ENCODE data around the gene MRTFA. TPM values are rescaled to one million over a fixed set of nuclear protein-coding genes. Genes with fewer than 3 reads are reported as not detected.

Gene MRTFA
- polyA plus RNA-seq, 1 experiment, result 8.9 TPM

GRCh38 chr22:40451210-40451609 lies 185.3 kb downstream of the MRTFA start:
- DNase-seq (ENCODE audit: low read depth), result no peak
- ChIA-PET POLR2A (no interaction called here), CTCF (interaction anchor here (7.9 kb wide), 1 partner anchor 15 kb away, joined by 37 read pairs; no protein-coding TSS in a partner anchor)
- no peaks in the 10 kb centered on the region for H3K27me3 ChIP-seq (ENCODE audit: control insufficient read depth, insufficient read depth, low read length)
- no peaks in the 10 kb centered on the region for H3K36me3 ChIP-seq (ENCODE audit: control insufficient read depth, insufficient read depth, low read length)
- H3K4me3 ChIP-seq (ENCODE audit: low read depth, low read length), result no peak overlapping the region
- TF ChIP-seq, protein P1, sequence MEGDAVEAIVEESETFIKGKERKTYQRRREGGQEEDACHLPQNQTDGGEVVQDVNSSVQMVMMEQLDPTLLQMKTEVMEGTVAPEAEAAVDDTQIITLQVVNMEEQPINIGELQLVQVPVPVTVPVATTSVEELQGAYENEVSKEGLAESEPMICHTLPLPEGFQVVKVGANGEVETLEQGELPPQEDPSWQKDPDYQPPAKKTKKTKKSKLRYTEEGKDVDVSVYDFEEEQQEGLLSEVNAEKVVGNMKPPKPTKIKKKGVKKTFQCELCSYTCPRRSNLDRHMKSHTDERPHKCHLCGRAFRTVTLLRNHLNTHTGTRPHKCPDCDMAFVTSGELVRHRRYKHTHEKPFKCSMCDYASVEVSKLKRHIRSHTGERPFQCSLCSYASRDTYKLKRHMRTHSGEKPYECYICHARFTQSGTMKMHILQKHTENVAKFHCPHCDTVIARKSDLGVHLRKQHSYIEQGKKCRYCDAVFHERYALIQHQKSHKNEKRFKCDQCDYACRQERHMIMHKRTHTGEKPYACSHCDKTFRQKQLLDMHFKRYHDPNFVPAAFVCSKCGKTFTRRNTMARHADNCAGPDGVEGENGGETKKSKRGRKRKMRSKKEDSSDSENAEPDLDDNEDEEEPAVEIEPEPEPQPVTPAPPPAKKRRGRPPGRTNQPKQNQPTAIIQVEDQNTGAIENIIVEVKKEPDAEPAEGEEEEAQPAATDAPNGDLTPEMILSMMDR (IDR thresholded peaks at IDR 0.05; ENCODE audit: insufficient read depth, low read depth, low read length), result no peak

- Histone ChIP-seq H3K27me3 (ENCODE audit: control insufficient read depth, insufficient read depth, low read length) (no peaks in the 10 kb centered on the region), H3K36me3 (ENCODE audit: control insufficient read depth, insufficient read depth, low read length) (no peaks in the 10 kb centered on the region), H3K4me3 (ENCODE audit: low read depth, low read length) (no peak overlapping the region)
- TF ChIP-seq, protein P1 (IDR thresholded peaks at IDR 0.05; ENCODE audit: insufficient read depth, low read depth, low read length), result no peak
- ChIA-PET POLR2A (no interaction called here), CTCF (interaction anchor here (2.1 to 7.9 kb wide), 2 partner anchors 14 to 36 kb away, joined by 7 to 37 read pairs; no protein-coding TSS in a partner anchor)
- no peak for DNase-seq (ENCODE audit: low read depth)
Measured at GRCh38 chr22:40450616-40451015, 185.9 kb downstream of the MRTFA start.

DNA sequence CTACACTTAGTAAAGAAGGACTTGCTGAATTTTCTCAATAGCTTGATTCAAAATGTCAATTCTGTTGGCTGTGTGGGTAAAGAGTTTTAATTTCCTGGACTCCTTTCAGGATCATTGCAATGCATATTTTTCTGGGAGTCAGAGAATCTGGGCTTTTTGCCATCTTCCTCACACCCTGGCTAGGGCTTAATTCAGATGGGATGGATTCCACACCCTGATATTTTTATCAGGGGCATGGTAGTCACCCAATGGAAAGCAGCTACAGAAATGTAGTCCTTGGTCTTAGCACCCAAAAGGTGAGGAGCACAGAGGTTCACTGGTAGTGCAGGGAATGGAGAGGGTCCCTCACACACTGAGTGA lies 186.9 kb downstream of the MRTFA start:
- ChIA-PET POLR2A (interaction anchor here (0.6 kb wide), 1 partner anchor 37 kb away, joined by 3 read pairs; no protein-coding TSS in a partner anchor), CTCF (interaction anchor here (1.4 to 7.9 kb wide), 3 partner anchors 13 to 37 kb away, joined by 3 to 37 read pairs (median 7); no protein-coding TSS in a partner anchor)
- H3K27me3 ChIP-seq (ENCODE audit: control insufficient read depth, insufficient read depth, low read length), result no peaks in the 10 kb centered on the region
- no peak for DNase-seq (ENCODE audit: low read depth)
- TF ChIP-seq, protein P1 (IDR thresholded peaks at IDR 0.05; ENCODE audit: insufficient read depth, low read depth, low read length), result no peak
- no peak overlapping the region for H3K4me3 ChIP-seq (ENCODE audit: low read depth, low read length)
- peaks cover 2% of the 10 kb centered on the region; the same call in 1 of the 2 replicates for H3K36me3 ChIP-seq (ENCODE audit: control insufficient read depth, insufficient read depth, low read length)

GRCh38 chr22:40446203-40446602 lies 190.3 kb downstream of the MRTFA start:
- CTCF ChIA-PET, result interaction anchor here (7.9 kb wide), 1 partner anchor 10 kb away, joined by 37 read pairs; no protein-coding TSS in a partner anchor
- TF ChIP-seq, protein P1 (IDR thresholded peaks at IDR 0.05; ENCODE audit: insufficient read depth, low read depth, low read length), result no peak

GRCh38 chr22:40444178-40444831 lies 192.2 kb downstream of the MRTFA start:
- Histone ChIP-seq H3K4me3 (ENCODE audit: low read depth, low read length) (no peak overlapping the region), H3K27me3 (ENCODE audit: control insufficient read depth, insufficient read depth, low read length) (no peaks in the 10 kb centered on the region), H3K36me3 (ENCODE audit: control insufficient read depth, insufficient read depth, low read length) (peaks cover 2% of the 10 kb centered on the region; the same call in 1 of the 2 replicates)
- CTCF ChIA-PET, result interaction anchor here (7.9 kb wide), 1 partner anchor 8 kb away, joined by 37 read pairs; no protein-coding TSS in a partner anchor
- DNase-seq (ENCODE audit: low read depth), result no peak
- POLR2A ChIA-PET, result no interaction called here
- TF ChIP-seq, protein P1 (IDR thresholded peaks at IDR 0.05; ENCODE audit: insufficient read depth, low read depth, low read length), result no peak

More at GRCh38 chr22:40446203-40446602, 190.3 kb downstream of the MRTFA start:
- peaks cover 2% of the 10 kb centered on the region; the same call in 1 of the 2 replicates for H3K36me3 ChIP-seq (ENCODE audit: control insufficient read depth, insufficient read depth, low read length)
- POLR2A ChIA-PET, result no interaction called here
- no peak overlapping the region for H3K4me3 ChIP-seq (ENCODE audit: low read depth, low read length)
- H3K27me3 ChIP-seq (ENCODE audit: control insufficient read depth, insufficient read depth, low read length), result no peaks in the 10 kb centered on the region
- no peak for DNase-seq (ENCODE audit: low read depth)
